GM12865 (cell line): ENCODE data around the gene NF2.

Source experiments
- DNase-seq: peaks from one replicate; pipeline ENCODE4 v3.0.0; 2010; ENCODE audit warnings: low read depth
- H3K4me3 ChIP-seq: 2 replicates; pipeline ENCODE4 v1.5.1; 2011; ENCODE audit warnings: mild to moderate bottlenecking, low read depth, low read length, control low read depth
- TF ChIP-seq, protein P1 (sequence below): IDR thresholded peaks from 2 replicates; pipeline ENCODE4 v1.5.1; 2011; ENCODE audit warnings: low read length, control low read depth, low read depth, inconsistent platforms; ENCODE audit not compliant: insufficient read depth; ENCODE audit errors: missing control alignments

Gene NF2

DNA sequence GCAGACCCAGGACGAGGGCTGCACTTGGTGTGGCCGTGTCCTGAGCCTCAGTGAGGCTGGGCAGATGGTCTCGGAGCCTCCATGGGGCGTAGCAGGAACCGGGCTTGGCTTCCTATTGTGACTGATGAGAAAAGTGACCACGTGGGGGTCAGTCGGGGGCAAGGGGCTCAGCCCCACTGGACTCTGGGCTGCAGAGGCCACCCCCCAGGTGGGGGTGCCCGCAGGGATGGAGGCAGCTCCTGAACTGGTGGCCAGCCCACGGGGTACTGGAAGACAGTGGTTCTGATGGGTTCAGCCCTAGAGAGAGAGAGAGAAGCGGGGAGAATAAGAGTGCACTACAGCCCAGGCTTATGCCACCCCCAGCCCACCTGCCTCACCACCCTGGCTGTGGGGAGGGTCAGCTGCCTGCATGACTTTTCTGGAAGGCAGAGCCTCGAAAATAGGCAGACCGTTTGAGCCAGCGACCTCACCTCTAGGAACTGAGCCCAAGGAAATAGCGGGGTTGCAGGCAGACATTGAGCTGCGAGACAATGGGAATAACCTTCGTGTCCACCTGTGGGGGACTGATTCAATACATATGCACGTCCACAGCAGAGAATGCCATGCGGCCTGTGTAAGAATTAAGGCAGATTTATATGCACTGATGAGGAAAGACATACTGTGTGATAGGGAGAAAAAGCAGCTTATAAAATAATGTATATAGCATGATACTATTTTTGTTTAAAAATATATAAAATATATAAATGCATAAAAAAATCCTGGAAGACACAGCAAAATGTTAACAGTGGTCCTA lies 127.8 kb downstream of the NF2 start:
- TF ChIP-seq, protein P1, sequence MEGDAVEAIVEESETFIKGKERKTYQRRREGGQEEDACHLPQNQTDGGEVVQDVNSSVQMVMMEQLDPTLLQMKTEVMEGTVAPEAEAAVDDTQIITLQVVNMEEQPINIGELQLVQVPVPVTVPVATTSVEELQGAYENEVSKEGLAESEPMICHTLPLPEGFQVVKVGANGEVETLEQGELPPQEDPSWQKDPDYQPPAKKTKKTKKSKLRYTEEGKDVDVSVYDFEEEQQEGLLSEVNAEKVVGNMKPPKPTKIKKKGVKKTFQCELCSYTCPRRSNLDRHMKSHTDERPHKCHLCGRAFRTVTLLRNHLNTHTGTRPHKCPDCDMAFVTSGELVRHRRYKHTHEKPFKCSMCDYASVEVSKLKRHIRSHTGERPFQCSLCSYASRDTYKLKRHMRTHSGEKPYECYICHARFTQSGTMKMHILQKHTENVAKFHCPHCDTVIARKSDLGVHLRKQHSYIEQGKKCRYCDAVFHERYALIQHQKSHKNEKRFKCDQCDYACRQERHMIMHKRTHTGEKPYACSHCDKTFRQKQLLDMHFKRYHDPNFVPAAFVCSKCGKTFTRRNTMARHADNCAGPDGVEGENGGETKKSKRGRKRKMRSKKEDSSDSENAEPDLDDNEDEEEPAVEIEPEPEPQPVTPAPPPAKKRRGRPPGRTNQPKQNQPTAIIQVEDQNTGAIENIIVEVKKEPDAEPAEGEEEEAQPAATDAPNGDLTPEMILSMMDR: no peak
- no peak overlapping the region for H3K4me3 ChIP-seq
- no peak for DNase-seq

GRCh38 chr22:29732883-29733282 lies 129.4 kb downstream of the NF2 start:
- TF ChIP-seq, protein P1: no peak
- no peak for DNase-seq

DNA sequence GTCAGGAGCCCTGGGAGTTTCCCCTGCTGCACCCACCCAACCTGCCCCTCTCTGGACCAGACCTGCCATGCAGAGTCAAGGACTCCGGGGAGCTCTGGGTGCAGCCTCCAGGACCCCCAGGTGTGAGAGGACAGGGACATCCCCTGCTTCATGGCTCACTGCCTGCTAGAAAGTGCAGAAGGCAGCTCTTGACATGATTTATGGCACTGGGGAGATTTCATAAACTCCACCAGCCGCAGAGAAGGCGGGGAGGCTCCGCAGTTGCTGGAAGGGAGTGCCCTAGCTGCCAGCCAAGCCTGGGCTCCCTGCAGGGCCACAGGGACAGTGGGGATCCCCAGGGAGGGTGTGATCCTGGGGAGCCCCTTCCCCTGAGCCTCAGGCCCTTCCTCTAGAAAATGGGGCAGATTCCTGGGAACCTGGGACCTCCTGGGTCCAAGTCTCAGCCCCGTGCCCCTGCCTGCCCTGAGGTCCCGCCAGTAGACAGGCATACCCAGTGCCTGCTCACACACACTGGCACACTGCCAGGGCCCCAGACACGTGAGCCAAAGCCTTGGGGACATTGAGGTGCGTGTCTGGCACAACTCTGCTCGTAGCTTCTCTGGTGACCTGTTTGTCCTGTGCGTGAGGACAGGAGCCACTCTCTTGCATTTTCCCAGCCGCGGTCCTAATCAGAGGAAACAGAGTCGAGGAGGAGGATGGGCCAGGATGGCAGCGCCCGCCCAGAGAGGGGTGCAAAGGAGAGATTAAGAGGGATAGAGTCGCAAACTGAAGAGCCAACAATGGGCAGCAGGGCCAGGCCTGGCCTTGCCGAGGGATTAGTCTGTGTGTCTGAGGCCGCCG lies 130.1 kb downstream of the NF2 start:
- peak; percentile 29 for DNase-seq
- TF ChIP-seq, protein P1: no peak
- no peak overlapping the region for H3K4me3 ChIP-seq

More at GRCh38 chr22:29732883-29733282, 129.4 kb downstream of the NF2 start:
- no peak overlapping the region for H3K4me3 ChIP-seq

- no peak overlapping the region for H3K4me3 ChIP-seq
- TF ChIP-seq, protein P1: no peak
- DNase-seq: no peak
These were observed 131.0 kb downstream of the NF2 start for GRCh38 chr22:29734406-29734805.

GRCh38 chr22:29734838-29735237 lies 131.4 kb downstream of the NF2 start:
- no peak overlapping the region for H3K4me3 ChIP-seq
- TF ChIP-seq, protein P1: no peak
- DNase-seq: no peak

DNA sequence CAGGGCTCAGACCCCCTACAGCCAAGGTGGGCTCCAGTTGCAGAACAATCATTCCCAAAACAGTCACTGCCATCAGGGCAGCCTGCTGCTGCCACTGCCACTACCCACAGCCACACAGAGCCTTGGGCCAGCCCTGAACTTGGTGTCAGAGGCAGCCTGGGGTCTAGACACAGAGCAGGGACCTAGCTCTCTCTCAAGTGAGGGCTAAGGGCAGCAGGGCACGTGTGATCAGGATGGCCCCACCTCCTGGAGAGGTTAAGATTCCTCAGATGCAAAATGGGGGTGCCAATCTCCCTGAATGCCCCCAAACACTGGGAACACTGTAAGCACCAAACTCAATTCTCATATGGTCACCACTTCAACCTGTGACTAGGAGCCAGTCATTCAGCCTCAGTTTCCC lies 132.0 kb downstream of the NF2 start:
- H3K4me3 ChIP-seq: no peak overlapping the region
- no peak for DNase-seq
- TF ChIP-seq, protein P1: no peak
